Measurements from ENCODE around the gene RNF103. TPM values are rescaled to one million over a fixed set of nuclear protein-coding genes. Genes with fewer than 3 reads are reported as not detected.

RNF103 gene
- total RNA-seq, 1 experiment from 2014 or later, result 16.1 TPM

- no peak overlapping the region for H3K4me3 ChIP-seq (replicated peaks in 1 of 2; ENCODE audit: low read depth in 1 of 2, low read length in 2 of 2)
- no peaks in the 10 kb centered on the region for H3K36me3 ChIP-seq (ENCODE audit: control insufficient read depth in 1 of 2, insufficient read depth in 2 of 2, low read length in 2 of 2)
- ChIA-PET POLR2A (interaction anchor here (0.6 kb wide), 1 partner anchor 43 kb away, joined by 4 read pairs; no protein-coding TSS in a partner anchor), CTCF (no interaction called here), RAD21 (ENCODE audit: low non-redundant PET in 1 of 2, low total read pairs in 2 of 2, uncharacterized antibody in 2 of 2, unreplicated experiment in 2 of 2) (no interaction called here)
- H3K9ac ChIP-seq (ENCODE audit: low read length), result no peak overlapping the region
- intact Hi-C loops (cut with micrococcal nuclease), result no loop called here
- TF ChIP-seq EZH2phosphoT487 (IDR thresholded peaks at IDR 0.05; ENCODE audit: borderline replicate concordance), result no peak
- no peaks in the 10 kb centered on the region for H4K20me1 ChIP-seq (ENCODE audit: insufficient read depth)
- no peaks in the 10 kb centered on the region for H3K9me3 ChIP-seq (ENCODE audit: control insufficient read depth in 1 of 2, insufficient read depth in 1 of 2, low read depth in 1 of 2, low read length in 2 of 2)
- H3K4me2 ChIP-seq (ENCODE audit: low read length), result no peak overlapping the region
- no TSS peak for BruUV-seq (replicated peaks)
- no peaks in the 10 kb centered on the region for H3K27me3 ChIP-seq (ENCODE audit: insufficient read depth, low read length)
- ATAC-seq (no peak), DNase-seq (ENCODE audit: low read depth, low spot score) (no peak)
- no peaks in the 10 kb centered on the region for H3K79me2 ChIP-seq (ENCODE audit: insufficient read depth, low read length)
- H3K9me2 ChIP-seq (ENCODE audit: insufficient read depth), result no peaks in the 10 kb centered on the region
- H2AFZ ChIP-seq (ENCODE audit: low read depth, low read length, poor library complexity, severe bottlenecking), result no peak overlapping the region
- H3K4me1 ChIP-seq (ENCODE audit: control insufficient read depth in 1 of 2, insufficient read depth in 2 of 2, low read length in 2 of 2), result no peaks in the 10 kb centered on the region
- H3K27ac ChIP-seq (ENCODE audit: low read depth, low read length), result no peak overlapping the region
Observed at GRCh38 chr2:86649119-86649947, 25.7 kb upstream of the RNF103 start.

- Histone ChIP-seq H3K79me2 (ENCODE audit: insufficient read depth, low read length) (no peaks in the 10 kb centered on the region), H3K27me3 (ENCODE audit: insufficient read depth, low read length) (no peaks in the 10 kb centered on the region), H3K36me3 (ENCODE audit: control insufficient read depth in 1 of 2, insufficient read depth in 2 of 2, low read length in 2 of 2) (no peaks in the 10 kb centered on the region), H3K9me3 (ENCODE audit: control insufficient read depth in 1 of 2, insufficient read depth in 1 of 2, low read depth in 1 of 2, low read length in 2 of 2) (no peaks in the 10 kb centered on the region), H2AFZ (ENCODE audit: low read depth, low read length, poor library complexity, severe bottlenecking) (no peak overlapping the region), H3K4me3 (replicated peaks in 1 of 2; ENCODE audit: low read depth in 1 of 2, low read length in 2 of 2) (no peak overlapping the region), H3K4me1 (ENCODE audit: control insufficient read depth in 1 of 2, insufficient read depth in 2 of 2, low read length in 2 of 2) (no peaks in the 10 kb centered on the region), H3K9ac (ENCODE audit: low read length) (no peak overlapping the region), H3K4me2 (ENCODE audit: low read length) (no peak overlapping the region), H3K27ac (ENCODE audit: low read depth, low read length) (no peak overlapping the region), H4K20me1 (ENCODE audit: insufficient read depth) (no peaks in the 10 kb centered on the region), H3K9me2 (ENCODE audit: insufficient read depth) (no peaks in the 10 kb centered on the region)
- intact Hi-C loops (cut with micrococcal nuclease), result no loop called here
- CTCF ChIA-PET, result no interaction called here
- RAD21 ChIA-PET (ENCODE audit: low non-redundant PET in 1 of 2, low total read pairs in 2 of 2, uncharacterized antibody in 2 of 2, unreplicated experiment in 2 of 2), result no interaction called here
- DNase-seq (ENCODE audit: low read depth, low spot score) (no peak), ATAC-seq (no peak)
- POLR2A ChIA-PET, result interaction anchor here (0.6 kb wide), 1 partner anchor 44 kb away, joined by 4 read pairs; no protein-coding TSS in a partner anchor
- no TSS peak for BruUV-seq (replicated peaks)
- TF ChIP-seq ELF1 (IDR thresholded peaks at IDR 0.05; ENCODE audit: borderline replicate concordance, low read depth) (no peak), CBX3 (IDR thresholded peaks at IDR 0.05; ENCODE audit: low read depth) (no peak), MAX (IDR thresholded peaks at IDR 0.05) (no peak), POLR2AphosphoS5 (IDR thresholded peaks at IDR 0.05; ENCODE audit: low read depth, low read length) (no peak)
Observed at GRCh38 chr2:86648681-86649080, 25.0 kb upstream of the RNF103 start.
